Measurements from ENCODE around the gene FHAD1. TPM values are rescaled to one million over a fixed set of nuclear protein-coding genes. Genes with fewer than 3 reads are reported as not detected.

Gene FHAD1
- polyA plus RNA-seq, 1 of the 3 experiments (the other 2 are of a cell fraction) = 0.48 TPM

DNA sequence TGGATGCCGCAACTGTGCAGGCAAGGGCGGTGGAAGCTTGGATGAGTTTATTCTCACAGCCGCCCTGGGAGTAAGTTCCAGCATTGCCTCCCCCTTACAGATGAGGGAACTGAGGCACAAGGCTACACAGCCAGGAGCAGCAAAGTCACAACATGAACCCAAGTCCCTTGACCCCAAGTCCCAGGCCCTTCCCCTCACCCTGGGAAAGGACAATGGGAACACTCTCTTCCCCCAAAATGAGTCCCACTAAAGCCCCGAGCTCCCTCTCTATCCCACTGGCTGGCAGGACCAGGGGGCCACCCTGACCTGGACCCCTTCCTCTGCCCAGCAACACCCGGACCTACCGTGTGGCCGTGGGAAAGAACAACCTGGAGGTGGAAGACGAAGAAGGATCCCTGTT is 195.1 kb downstream of the FHAD1 start (continued):
- TF ChIP-seq GABPA (IDR thresholded peaks at IDR 0.05; ENCODE audit: low read depth) = no peak
- TF ChIP-seq MEF2A (IDR thresholded peaks at IDR 0.05; ENCODE audit: borderline replicate concordance, low read depth) = no peak

GRCh38 chr1:15442759-15443158 is 195.7 kb downstream of the FHAD1 start:
- Histone ChIP-seq H3K9me3 (no peaks in the 10 kb centered on the region), H3K27me3 (ENCODE audit: insufficient read depth) (no peaks in the 10 kb centered on the region), H3K9ac (no peak overlapping the region), H3K4me1 (ENCODE audit: control insufficient read depth in 1 of 2, insufficient read depth in 2 of 2, low read depth in 1 of 2, low read length in 1 of 2) (peaks cover 0 to 3% of the 10 kb centered on the region in 2 experiments; a peak in 1 of 4 replicates), H3K36me3 (replicated peaks in 1 of 2; ENCODE audit: control insufficient read depth in 1 of 2, insufficient read depth in 2 of 2, low read length in 1 of 2) (no peaks in the 10 kb centered on the region), H3K79me2 (ENCODE audit: insufficient read depth) (no peaks in the 10 kb centered on the region), H3F3A (replicated peaks; ENCODE audit: insufficient read depth) (no peaks in the 10 kb centered on the region), H3K27ac (ENCODE audit: low read depth in 2 of 2, low read length in 1 of 2) (no peak overlapping the region), H4K20me1 (ENCODE audit: insufficient read depth) (no peaks in the 10 kb centered on the region), H3K9me2 (no peaks in the 10 kb centered on the region), H3K4me2 (no peak overlapping the region), H3K4me3 (ENCODE audit: low read depth in 2 of 2, low read length in 1 of 2) (no peak overlapping the region), H2AFZ (ENCODE audit: low read depth) (no peak overlapping the region)
- TF ChIP-seq TCF12 (IDR thresholded peaks at IDR 0.05) (no peak), MAX (IDR thresholded peaks at IDR 0.05; ENCODE audit: low read depth) (no peak), TEAD4 (IDR thresholded peaks at IDR 0.05; ENCODE audit: borderline replicate concordance, insufficient read depth) (no peak), RCOR1 (IDR thresholded peaks at IDR 0.05; ENCODE audit: low read length) (no peak), GABPA (IDR thresholded peaks at IDR 0.05; ENCODE audit: low read depth) (no peak), SIN3A (IDR thresholded peaks at IDR 0.05; ENCODE audit: borderline replicate concordance, low read depth, low read length) (no peak), TAF1 (IDR thresholded peaks at IDR 0.05; ENCODE audit: borderline replicate concordance, low read depth, low read length) (no peak)
- TF ChIP-seq, protein P1, sequence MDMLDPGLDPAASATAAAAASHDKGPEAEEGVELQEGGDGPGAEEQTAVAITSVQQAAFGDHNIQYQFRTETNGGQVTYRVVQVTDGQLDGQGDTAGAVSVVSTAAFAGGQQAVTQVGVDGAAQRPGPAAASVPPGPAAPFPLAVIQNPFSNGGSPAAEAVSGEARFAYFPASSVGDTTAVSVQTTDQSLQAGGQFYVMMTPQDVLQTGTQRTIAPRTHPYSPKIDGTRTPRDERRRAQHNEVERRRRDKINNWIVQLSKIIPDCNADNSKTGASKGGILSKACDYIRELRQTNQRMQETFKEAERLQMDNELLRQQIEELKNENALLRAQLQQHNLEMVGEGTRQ (IDR thresholded peaks at IDR 0.05; ENCODE audit: borderline replicate concordance, low read depth, low read length) = no peak
- WGBS (ENCODE audit: low lambda C conversion rate) = 83% methylated on average over 5 of the region's 5 CpGs
- POLR2A ChIA-PET = no interaction called here
- no peak for DNase-seq
- CTCF ChIA-PET = interaction anchor here (1.7 to 4.7 kb wide), 3 partner anchors 11 to 119 kb away, joined by 4 to 28 read pairs (median 12); no protein-coding TSS in a partner anchor

GRCh38 chr1:15443281-15443680 is 196.3 kb downstream of the FHAD1 start:
- H3K36me3 ChIP-seq (replicated peaks in 1 of 2; ENCODE audit: control insufficient read depth in 1 of 2, insufficient read depth in 2 of 2, low read length in 1 of 2) = no peaks in the 10 kb centered on the region
- H3K4me1 ChIP-seq (ENCODE audit: control insufficient read depth in 1 of 2, insufficient read depth in 2 of 2, low read depth in 1 of 2, low read length in 1 of 2) = peaks cover 0 to 3% of the 10 kb centered on the region in 2 experiments; a peak in 1 of 4 replicates
- H3F3A ChIP-seq (replicated peaks; ENCODE audit: insufficient read depth) = no peaks in the 10 kb centered on the region
- no peak overlapping the region for H2AFZ ChIP-seq (ENCODE audit: low read depth)
- no peak overlapping the region for H3K4me2 ChIP-seq
- H3K27ac ChIP-seq (ENCODE audit: low read depth in 2 of 2, low read length in 1 of 2) = no peak overlapping the region
- H3K9me3 ChIP-seq = no peaks in the 10 kb centered on the region
- CTCF ChIA-PET = interaction anchor here (1.7 to 4.7 kb wide), 3 partner anchors 12 to 120 kb away, joined by 4 to 28 read pairs (median 12); no protein-coding TSS in a partner anchor
- DNase-seq = no peak
- no peaks in the 10 kb centered on the region for H4K20me1 ChIP-seq (ENCODE audit: insufficient read depth)
- no peak overlapping the region for H3K9ac ChIP-seq
- no peaks in the 10 kb centered on the region for H3K79me2 ChIP-seq (ENCODE audit: insufficient read depth)
- H3K4me3 ChIP-seq (ENCODE audit: low read depth in 2 of 2, low read length in 1 of 2) = no peak overlapping the region
- POLR2A ChIA-PET = no interaction called here
- no peaks in the 10 kb centered on the region for H3K9me2 ChIP-seq
- 74% methylated on average over 5 of the region's 5 CpGs for WGBS (ENCODE audit: low lambda C conversion rate)
- H3K27me3 ChIP-seq (ENCODE audit: insufficient read depth) = no peaks in the 10 kb centered on the region
- TF ChIP-seq SIN3A (IDR thresholded peaks at IDR 0.05; ENCODE audit: borderline replicate concordance, low read depth, low read length) = no peak
- no peak for TF ChIP-seq SMC3 (IDR thresholded peaks at IDR 0.05; ENCODE audit: low read depth, low read length)
- TF ChIP-seq EP300 (IDR thresholded peaks at IDR 0.05; ENCODE audit: borderline replicate concordance in 1 of 2, low read depth in 1 of 2, low read length in 1 of 2) = no peak
- TF ChIP-seq JUND (IDR thresholded peaks at IDR 0.05) = no peak
- TF ChIP-seq FOXM1 (IDR thresholded peaks at IDR 0.05; ENCODE audit: low read depth) = no peak
- TF ChIP-seq, protein P1 (IDR thresholded peaks at IDR 0.05; ENCODE audit: borderline replicate concordance, low read depth, low read length) = no peak
- TF ChIP-seq REST (IDR thresholded peaks at IDR 0.05; ENCODE audit: low read depth, low read length) = no peak
- TF ChIP-seq NRF1 (IDR thresholded peaks at IDR 0.05; ENCODE audit: low read depth, low read length) = no peak
- no peak for TF ChIP-seq TAF1 (IDR thresholded peaks at IDR 0.05; ENCODE audit: borderline replicate concordance, low read depth, low read length)
- TF ChIP-seq TEAD4 (IDR thresholded peaks at IDR 0.05; ENCODE audit: borderline replicate concordance, insufficient read depth) = no peak
- TF ChIP-seq TCF12 (IDR thresholded peaks at IDR 0.05) = no peak
- TF ChIP-seq NFIC (IDR thresholded peaks at IDR 0.05; ENCODE audit: borderline replicate concordance) = no peak
- TF ChIP-seq EZH2phosphoT487 (IDR thresholded peaks at IDR 0.05; ENCODE audit: borderline replicate concordance, low read depth) = no peak
- TF ChIP-seq USF1 (IDR thresholded peaks at IDR 0.05; ENCODE audit: borderline replicate concordance, low read depth) = no peak
- TF ChIP-seq RFX5 (IDR thresholded peaks at IDR 0.05; ENCODE audit: low read length) = no peak

All from SK-N-SH (cell line).